ENCODE measurements around the gene GSTM1.

- TF ChIP-seq CTCF (IDR thresholded peaks at IDR 0.05; ENCODE audit: insufficient read depth, low read depth, low read length) (no peak), EZH2 (IDR thresholded peaks at IDR 0.05; ENCODE audit: insufficient read depth, low read length) (no peak)
Measured at GRCh38 chr1:109641861-109642260, 45.8 kb upstream of the GSTM1 start.

All from astrocyte (in vitro differentiated cells and primary cell).